Peyer's patch (tissue), 4 donors: ENCODE data around the gene UHRF1. TPM values are rescaled to one million over a fixed set of nuclear protein-coding genes. Genes with fewer than 3 reads are reported as not detected.
A peak's percentile ranks its signal among the peaks of the same experiment; 100 is the strongest.
"Not testable (repeated sequence)": the region's sequence is repeated elsewhere in the genome, so short reads cannot be mapped to it uniquely, and the experiment has no call there.

Source experiments
- DNase-seq, 3 donors: peaks; one replicate each; pipeline ENCODE4 v3.0.0-alpha.2; 2017 to 2019
- H3K27ac ChIP-seq, 4 donors: fragments of 200-600 bp; sonication (generic); one replicate each; pipeline ENCODE4 v1.5.1; 2016 to 2019
- H3K27me3 ChIP-seq, 2 donors: fragments of 200-600 bp; sonication (generic); one replicate each; pipeline ENCODE4 v1.5.1; 2019
- H3K36me3 ChIP-seq, 3 donors: fragments of 200-600 bp; sonication (generic); one replicate each; pipeline ENCODE4 v1.5.1; 2016 to 2019
- H3K4me1 ChIP-seq, 4 donors: fragments of 200-600 bp; sonication (generic); one replicate each; pipeline ENCODE4 v1.5.1; 2016 to 2019
- H3K4me3 ChIP-seq, 4 donors: fragments of 200-600 bp; sonication (generic); 1 replicate in 3 of 4; 2 replicates in 1 of 4; pipeline ENCODE4 v1.5.1; 2016 to 2019; ENCODE audit warnings: mild to moderate bottlenecking in 1 of 4
- H3K9me3 ChIP-seq, 4 donors: fragments of 200-600 bp; sonication (generic); one replicate each; pipeline ENCODE4 v1.5.1; 2016 to 2019; ENCODE audit warnings: mild to moderate bottlenecking in 1 of 4
- CTCF ChIP-seq, 6 experiments: fragments of 450-650 bp in 4 of 6; fragments of 200-600 bp in 2 of 6; sonication (generic) in 1 of 6; IDR thresholded peaks; one replicate each; pipeline ENCODE4 v1.5.1; 2017 to 2019; ENCODE audit warnings: antibody characterized with exemption in 6 of 6, mild to moderate bottlenecking in 3 of 6, moderate library complexity in 1 of 6
- POLR2A ChIP-seq, 2 donors: fragments of 450-650 bp; IDR thresholded peaks; one replicate each; pipeline ENCODE4 v1.5.1; 2017; ENCODE audit warnings: antibody characterized with exemption in 2 of 2, mild to moderate bottlenecking in 2 of 2, moderate library complexity in 2 of 2
- total RNA-seq, 4 donors: library from RNA; depleted of rRNA; stranded (reverse); fragments of >200 nt; gene quantifications; one replicate each; pipeline ENCODE4 v1.1.0, GENCODE V29; 2016

Gene UHRF1
- total RNA-seq, 4 donors from 2014 or later, result 6.7 to 35.5 (median 8.0) TPM

- Histone ChIP-seq H3K36me3 (no peaks in the 10 kb centered on the region), H3K4me1 (peaks cover 0 to 8% (median 0%) of the 10 kb centered on the region in 4 donors), H3K9me3 (no peaks in the 10 kb centered on the region), H3K27me3 (no peaks in the 10 kb centered on the region), H3K27ac (peak overlapping the region in 1 of 4 donors; percentile 26), H3K4me3 (no peak overlapping the region)
- no peak for TF ChIP-seq POLR2A (IDR thresholded peaks at IDR 0.05)
- TF ChIP-seq CTCF (IDR thresholded peaks at IDR 0.05), result no peak
- DNase-seq, result peak in 1 of 3 donors; percentile 69
Measured at GRCh38 chr19:4933528-4933927, 24.2 kb downstream of the UHRF1 start.

GRCh38 chr19:4935444-4935843 is 26.1 kb downstream of the UHRF1 start:
- Histone ChIP-seq H3K27ac (no peak overlapping the region), H3K4me1 (peaks cover 0 to 8% (median 0%) of the 10 kb centered on the region in 4 donors), H3K27me3 (no peaks in the 10 kb centered on the region), H3K4me3 (no peak overlapping the region), H3K9me3 (no peaks in the 10 kb centered on the region), H3K36me3 (no peaks in the 10 kb centered on the region)
- DNase-seq, result no peak
- TF ChIP-seq POLR2A (IDR thresholded peaks at IDR 0.05) (no peak), CTCF (IDR thresholded peaks at IDR 0.05) (no peak)

GRCh38 chr19:4937060-4937459 is 27.8 kb downstream of the UHRF1 start:
- H3K27me3 ChIP-seq, result no peaks in the 10 kb centered on the region
- DNase-seq, result no peak
- peaks cover 0 to 8% (median 0%) of the 10 kb centered on the region in 4 donors for H3K4me1 ChIP-seq
- H3K9me3 ChIP-seq, result no peaks in the 10 kb centered on the region
- H3K27ac ChIP-seq, result no peak overlapping the region
- no peaks in the 10 kb centered on the region for H3K36me3 ChIP-seq
- H3K4me3 ChIP-seq, result no peak overlapping the region
- TF ChIP-seq CTCF (IDR thresholded peaks at IDR 0.05) (no peak), POLR2A (IDR thresholded peaks at IDR 0.05) (no peak)

GRCh38 chr19:4938461-4938860 is 29.2 kb downstream of the UHRF1 start:
- not testable (repeated sequence) for H3K4me1 ChIP-seq, H3K27ac ChIP-seq, H3K4me3 ChIP-seq, H3K9me3 ChIP-seq, H3K36me3 ChIP-seq, H3K27me3 ChIP-seq, DNase-seq

- no peak for DNase-seq
- Histone ChIP-seq H3K4me1 (no peaks in the 10 kb centered on the region), H3K36me3 (no peaks in the 10 kb centered on the region), H3K4me3 (no peak overlapping the region), H3K27me3 (no peaks in the 10 kb centered on the region), H3K9me3 (no peaks in the 10 kb centered on the region), H3K27ac (no peak overlapping the region)
- TF ChIP-seq POLR2A (IDR thresholded peaks at IDR 0.05) (no peak), CTCF (IDR thresholded peaks at IDR 0.05) (no peak)
Measured at GRCh38 chr19:4939466-4939865, 30.2 kb downstream of the UHRF1 start.

GRCh38 chr19:4941638-4942169 is 32.4 kb downstream of the UHRF1 start:
- not testable (repeated sequence) for DNase-seq, H3K9me3 ChIP-seq, H3K36me3 ChIP-seq, H3K4me1 ChIP-seq, H3K27me3 ChIP-seq, H3K27ac ChIP-seq, H3K4me3 ChIP-seq

GRCh38 chr19:4950650-4951049 is 41.3 kb downstream of the UHRF1 start:
- H3K27me3 ChIP-seq, DNase-seq, H3K36me3 ChIP-seq, H3K4me1 ChIP-seq, H3K9me3 ChIP-seq, H3K27ac ChIP-seq, H3K4me3 ChIP-seq: not testable (repeated sequence)
